Placental epithelial cell (primary cell): Measurements from ENCODE around the gene OSBPL1A. TPM values are rescaled to one million over a fixed set of nuclear protein-coding genes. Genes with fewer than 3 reads are reported as not detected.

Experiments used
- small RNA-seq: library from RNA; depleted of rRNA; stranded (forward); fragments of <200 nt; gene quantifications from one replicate; pipeline ENCODE3, GENCODE V24; 2012
- total RNA-seq: library from RNA; depleted of rRNA; stranded (reverse); fragments of >200 nt; gene quantifications from 2 replicates; pipeline ENCODE4 v1.2.3, GENCODE V29; 2012

Gene OSBPL1A
- 33.9 and 44.4 TPM in 2 replicates for total RNA-seq

GRCh38 chr18:24397694-24398368, at the start of gene OSBPL1A:
TSS of gene OSBPL1A (minus strand) at chr18:24397824. CDS start at chr18:24377533, 20,291 bp downstream.

GRCh38 chr18:24426398-24427294, 29.0 kb upstream of the OSBPL1A start, which contains the start of gene IMPACT:
TSS of gene IMPACT (plus strand) at chr18:24426670. CDS start at chr18:24426757, 87 bp downstream.

DNA sequence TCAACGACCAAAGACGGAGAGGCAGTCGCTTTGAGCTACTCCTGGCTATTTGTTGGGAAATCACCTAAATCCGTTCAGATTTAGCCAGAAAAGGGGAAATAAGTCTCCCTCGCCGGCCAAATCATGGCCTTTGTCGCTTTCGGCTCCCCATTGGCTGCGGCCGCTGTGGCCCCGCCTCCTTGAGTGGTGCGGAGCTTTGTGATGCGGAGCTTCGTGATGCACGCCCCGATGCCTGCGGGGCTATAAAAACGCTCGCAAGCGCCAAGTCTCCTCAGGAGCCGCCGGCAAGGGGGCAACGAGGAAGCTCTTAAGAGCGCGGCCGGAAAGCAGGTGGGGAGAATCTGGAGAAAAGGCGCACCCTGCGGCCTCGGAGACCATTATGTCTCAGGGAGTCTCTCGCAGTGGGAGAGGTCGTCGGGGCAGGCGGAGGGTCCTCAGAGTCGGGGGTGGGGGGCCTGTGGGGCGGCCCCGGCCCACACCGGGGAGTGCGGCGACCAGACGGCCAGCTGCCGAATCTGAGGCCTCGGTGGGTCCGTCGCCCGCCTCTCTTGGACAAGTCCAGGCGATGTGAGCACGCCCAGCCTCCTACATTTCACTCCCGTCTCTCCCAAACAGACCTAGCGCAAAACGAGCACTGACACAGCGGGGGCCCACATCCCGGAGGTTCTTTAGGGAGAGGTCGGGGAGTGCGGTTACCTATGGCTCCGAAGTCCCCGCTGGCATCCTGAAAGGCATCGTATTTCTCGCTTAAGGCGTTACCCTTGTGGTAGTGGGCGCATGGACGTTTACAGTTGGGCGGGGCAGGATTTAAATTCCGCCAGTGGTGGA, 258.6 kb downstream of the OSBPL1A start, which contains the start of gene CABYR:
TSS of gene CABYR (plus strand) at position 274 of the 828 bp plus-strand sequence. CDS start 4,053 bp downstream, outside the sequence.

Small RNA genes lying within 50 kb of the gene (small RNA-seq; reads per million reads assigned to genes)
- not detected for gene MIR320C2
- gene RF00017: not detected
- not detected for gene RF00019
- gene RNA5SP452: not detected
- not detected for gene RNU5A-6P
- not detected for gene RNU6-435P

Other genes with a start within 250 kb of the OSBPL1A start
- 33.7 and 41.2 TPM in 2 replicates for gene IMPACT, start 28.8 kb upstream of the OSBPL1A start, total RNA-seq
- gene HRH4, start 62.8 kb upstream of the OSBPL1A start, total RNA-seq: not detected in 2 replicates